IMR-90 (cell line): ENCODE measurements around the gene TMEM233. TPM values are rescaled to one million over a fixed set of nuclear protein-coding genes. Genes with fewer than 3 reads are reported as not detected.

Experiments used
- ATAC-seq: fragments of 200-7000 bp; cut with Tn5 transposase; 2 replicates; pipeline ENCODE4 v1.9.1; 2020; ENCODE audit warnings: low read depth, mild to moderate bottlenecking, moderate library complexity
- BruUV-seq: library from RNA; stranded (reverse); fragments of 400-500 nt; replicated peaks from 2 replicates; lab custom pipeline; 2021; lab: Mats Ljungman, UMichigan
- CTCF ChIA-PET: fragments of 300-600 bp; formaldehyde crosslinking; extraction: SDS; loops from one replicate; lab custom pipeline; 2021; ENCODE audit warnings: antibody characterized with exemption; lab: Yijun Ruan, JAX
- POLR2A ChIA-PET: fragments of 300-600 bp; sonication (Branson Sonifier 250); formaldehyde crosslinking; loops from one replicate; lab custom pipeline; 2022; ENCODE audit warnings: antibody characterized with exemption; ENCODE audit not compliant: unreplicated experiment; lab: Charles Lee
- DNase-seq: peaks from one replicate; pipeline ENCODE4 v3.0.0; 2013
- H2AFZ ChIP-seq: replicated peaks from 2 replicates; pipeline ENCODE3; 2013; ENCODE audit warnings: low read length, mild to moderate bottlenecking; ENCODE audit not compliant: poor library complexity
- H2AK5ac ChIP-seq: 2 replicates; pipeline ENCODE4 v1.6.1; 2013; ENCODE audit warnings: low read depth, low read length, inconsistent platforms
- H2AK9ac ChIP-seq: replicated peaks from 2 replicates; pipeline ENCODE3; 2013; ENCODE audit warnings: mild to moderate bottlenecking, low read depth, low read length, moderate library complexity; ENCODE audit not compliant: poor library complexity
- H2BK120ac ChIP-seq: 2 replicates; pipeline ENCODE4 v1.6.1; 2013; ENCODE audit warnings: low read depth, low read length, inconsistent platforms
- H2BK15ac ChIP-seq: 3 replicates; pipeline ENCODE4 v1.6.1; 2013; ENCODE audit warnings: low read depth, low read length, inconsistent platforms
- H2BK20ac ChIP-seq: 2 replicates; pipeline ENCODE4 v1.6.1; 2013; ENCODE audit warnings: low read depth, mild to moderate bottlenecking, inconsistent platforms, low read length, moderate library complexity
- H2BK5ac ChIP-seq: 2 replicates; pipeline ENCODE4 v1.6.1; 2013; ENCODE audit warnings: mild to moderate bottlenecking, low read depth, low read length, inconsistent platforms; ENCODE audit not compliant: poor library complexity, severe bottlenecking
- H3K14ac ChIP-seq: replicated peaks from 2 replicates; pipeline ENCODE4 v1.6.1; 2013; ENCODE audit warnings: low read depth, low read length, inconsistent platforms
- H3K18ac ChIP-seq: 2 replicates; pipeline ENCODE4 v1.6.1; 2013; ENCODE audit warnings: low read depth, low read length, control low read depth
- H3K23ac ChIP-seq: 2 replicates; pipeline ENCODE4 v1.6.1; 2013; ENCODE audit warnings: low read depth, low read length, inconsistent platforms
- H3K27ac ChIP-seq: 2 replicates; pipeline ENCODE4 v1.5.1; 2013; ENCODE audit warnings: mild to moderate bottlenecking, control low read depth, low read length; ENCODE audit not compliant: insufficient read depth
- H3K27me3 ChIP-seq: 2 replicates; pipeline ENCODE4 v1.6.1; 2013; ENCODE audit warnings: low read length; ENCODE audit not compliant: control insufficient read depth, insufficient read depth
- H3K36me3 ChIP-seq: 2 replicates; pipeline ENCODE4 v1.6.1; 2013; ENCODE audit warnings: low read length, mixed read lengths; ENCODE audit not compliant: control insufficient read depth, insufficient read depth
- H3K4ac ChIP-seq: 2 replicates; pipeline ENCODE4 v1.6.1; 2013; ENCODE audit warnings: low read depth, low read length, inconsistent platforms
- H3K4me1 ChIP-seq: 2 replicates; pipeline ENCODE4 v1.6.1; 2013; ENCODE audit warnings: low read length, mixed read lengths; ENCODE audit not compliant: control insufficient read depth, insufficient read depth
- H3K4me2 ChIP-seq: 2 replicates; pipeline ENCODE4 v1.6.1; 2013; ENCODE audit warnings: low read depth, mild to moderate bottlenecking, control low read depth, low read length, moderate library complexity
- H3K4me3 ChIP-seq: 2 replicates; pipeline ENCODE4 v1.5.1; 2013; ENCODE audit warnings: low read depth, mild to moderate bottlenecking, control low read depth, low read length, moderate library complexity; ENCODE audit not compliant: insufficient read depth
- H3K56ac ChIP-seq: 2 replicates; pipeline ENCODE4 v1.6.1; 2013; ENCODE audit warnings: low read length, inconsistent platforms; ENCODE audit not compliant: insufficient read depth; ENCODE audit errors: extremely low read depth
- H3K79me1 ChIP-seq, 2 experiments: 2 replicates each; pipeline ENCODE4 v1.6.1; 2013; ENCODE audit warnings: low read length in 2 of 2, inconsistent platforms in 1 of 2, low read depth in 1 of 2
- H3K9ac ChIP-seq: 2 replicates; pipeline ENCODE4 v1.6.1; 2013; ENCODE audit warnings: low read depth, low read length, control low read depth
- H3K9me1 ChIP-seq: 2 replicates; pipeline ENCODE4 v1.6.1; 2013; ENCODE audit warnings: low read length, inconsistent platforms; ENCODE audit not compliant: insufficient read depth
- H3K9me3 ChIP-seq: 2 replicates; pipeline ENCODE4 v1.6.1; 2013; ENCODE audit warnings: low read length; ENCODE audit not compliant: control insufficient read depth, insufficient read depth
- H4K20me1 ChIP-seq: 2 replicates; pipeline ENCODE4 v1.6.1; 2013; ENCODE audit warnings: low read length, inconsistent platforms; ENCODE audit not compliant: insufficient read depth
- H4K5ac ChIP-seq: 2 replicates; pipeline ENCODE4 v1.6.1; 2013; ENCODE audit warnings: mild to moderate bottlenecking, low read depth, low read length, control low read depth
- H4K8ac ChIP-seq, 2 experiments: 2 replicates each; pipeline ENCODE4 v1.6.1; 2013; ENCODE audit warnings: low read depth in 2 of 2, low read length in 2 of 2, control low read depth in 1 of 2, inconsistent platforms in 1 of 2
- H4K91ac ChIP-seq: 2 replicates; pipeline ENCODE4 v1.6.1; 2013; ENCODE audit warnings: low read depth, low read length, inconsistent platforms; ENCODE audit not compliant: insufficient read depth
- BHLHE40 ChIP-seq: fragments of 150-350 bp; IDR thresholded peaks from 2 replicates; pipeline ENCODE4 v1.6.1; 2016; ENCODE audit warnings: mild to moderate bottlenecking, low read depth, low read length
- CTCF ChIP-seq: conservative IDR thresholded peaks from 2 replicates; pipeline ENCODE4 v1.5.1; 2012; ENCODE audit warnings: mild to moderate bottlenecking, low read depth, low read length, improper control_type of control experiment
- RAD21 ChIP-seq: IDR thresholded peaks from 2 replicates; pipeline ENCODE4 v1.6.1; 2012; ENCODE audit warnings: low read length, improper control_type of control experiment
- RCOR1 ChIP-seq: IDR thresholded peaks from 2 replicates; pipeline ENCODE4 v1.6.1; 2012; ENCODE audit warnings: mild to moderate bottlenecking, low read length, improper control_type of control experiment; ENCODE audit not compliant: insufficient replicate concordance
- SMC3 ChIP-seq: fragments of 150-350 bp; IDR thresholded peaks from 2 replicates; pipeline ENCODE4 v1.6.1; 2016; ENCODE audit warnings: low read depth, mild to moderate bottlenecking, antibody characterized with exemption, low read length, moderate library complexity
- WGBS, 2 experiments: methylation state at CpG; one replicate each; pipeline versions ENCODE4 v1.1.5 to v1.1.7; 2013; ENCODE audit warnings: missing lambda C conversion rate in 2 of 2; ENCODE audit not compliant: insufficient read length in 1 of 2; ENCODE audit errors: extremely low coverage in 2 of 2; 5-methylcytosine and 5-hydroxymethylcytosine counted together
- dilution Hi-C: fragments of 300-500 bp; cut with HindIII; formaldehyde crosslinking; loops from one replicate; pipeline ENCODE4 v1.14.3; 2018; ENCODE audit warnings: low sequenced_read_pairs; ENCODE audit not compliant: unreplicated experiment
- in situ Hi-C: fragments of 300-500 bp; cut with MboI; formaldehyde crosslinking; loops from 3 replicates; pipeline ENCODE4 v1.14.3; 2019; ENCODE audit warnings: low sequenced_read_pairs, inconsistent platforms, mixed read lengths
- intact Hi-C: fragments of 100-400 bp; cut with micrococcal nuclease; formaldehyde crosslinking; loops from 2 replicates; pipeline ENCODE4 v1.10.0; 2022
- polyA plus RNA-seq, 3 experiments: library from polyadenylated mRNA; depleted of rRNA; stranded (reverse); fragments of >200 nt; gene quantifications; 2 replicates each; pipeline ENCODE4 v1.2.3, GENCODE V29; 2012; ENCODE audit warnings: low replicate concordance in 1 of 3
- total RNA-seq: library from RNA; depleted of rRNA; stranded (reverse); fragments of >200 nt; gene quantifications from 2 replicates; pipeline ENCODE4 v1.2.3, GENCODE V29; 2012

The TMEM233 gene
- total and polyA plus RNA-seq, 2 of the 4 experiments (the other 2 are of a cell fraction): not detected

GRCh38 chr12:119659289-119659897, 65.8 kb downstream of the TMEM233 start:
- no TSS peak for BruUV-seq
- POLR2A ChIA-PET: no interaction called here
- ATAC-seq: peak; percentile 77

More at GRCh38 chr12:119659289-119659897, 65.8 kb downstream of the TMEM233 start:
- Histone ChIP-seq H3K9me3 (no peaks in the 10 kb centered on the region), H2BK120ac (no peak overlapping the region), H3K4ac (no peak overlapping the region), H2BK15ac (no peak overlapping the region), H2AFZ (no peak overlapping the region), H2AK9ac (no peak overlapping the region), H3K4me3 (no peak overlapping the region), H3K18ac (no peak overlapping the region), H3K27me3 (0 out of 2 replicates have a peak, but pooled peaks cover 2% of the 10 kb centered on the region), H3K36me3 (no peaks in the 10 kb centered on the region), H3K4me1 (no peaks in the 10 kb centered on the region), H3K27ac (no peak overlapping the region), H3K14ac (no peak overlapping the region), H4K20me1 (no peaks in the 10 kb centered on the region), H4K5ac (no peak overlapping the region), H2BK5ac (no peak overlapping the region), H3K9me1 (no peaks in the 10 kb centered on the region), H4K8ac (no peak overlapping the region), H3K23ac (no peak overlapping the region), H3K4me2 (no peak overlapping the region), H2BK20ac (no peak overlapping the region), H3K56ac (no peak overlapping the region), H3K79me1 (no peaks in the 10 kb centered on the region), H3K9ac (no peak overlapping the region), H2AK5ac (no peak overlapping the region), H4K91ac (no peak overlapping the region)
- CTCF ChIA-PET: interaction anchor here (1.4 kb wide), 1 partner anchor 8 kb away, joined by 7 read pairs; the partner anchor contains the start of gene PRKAB1
- dilution Hi-C loops (no loop called here), in situ Hi-C loops (no loop called here), intact Hi-C loops (no loop called here)
- DNase-seq: peak; percentile 24
- no CpG with 5 or more reads among the region's 6 CpGs for WGBS, 2 experiments
- TF ChIP-seq RCOR1 (no peak), RAD21 (peak; percentile 43), CTCF (peak; percentile 79), SMC3 (peak; percentile 30; the same call in 1 of the 2 replicates), BHLHE40 (no peak)
